Measurements from ENCODE around the gene TAF10.

Gene TAF10

GRCh38 chr11:6635082-6635932 lies 23.3 kb upstream of the TAF10 start:
- peaks cover 63% of the 10 kb centered on the region for H3K36me3 ChIP-seq (ENCODE audit: insufficient read depth, low read length)
- no peak overlapping the region for H3K4me3 ChIP-seq (ENCODE audit: low read length)
- peaks cover 5% of the 10 kb centered on the region for H3K4me1 ChIP-seq (ENCODE audit: insufficient read depth, low read length)
- no peak overlapping the region for H2AFZ ChIP-seq (ENCODE audit: low read depth, low read length)
- H3K27me3 ChIP-seq (ENCODE audit: insufficient read depth, low read length) = no peaks in the 10 kb centered on the region
- no peaks in the 10 kb centered on the region for H3K9me3 ChIP-seq (ENCODE audit: low read length)

GRCh38 chr11:6634534-6634933 lies 22.5 kb upstream of the TAF10 start:
- H3K27me3 ChIP-seq (ENCODE audit: insufficient read depth, low read length) = no peaks in the 10 kb centered on the region
- H3K4me3 ChIP-seq (ENCODE audit: low read length) = no peak overlapping the region
- no peak overlapping the region for H2AFZ ChIP-seq (ENCODE audit: low read depth, low read length)
- H3K4me1 ChIP-seq (ENCODE audit: insufficient read depth, low read length) = peaks cover 5% of the 10 kb centered on the region
- H3K9me3 ChIP-seq (ENCODE audit: low read length) = no peaks in the 10 kb centered on the region
- peaks cover 62% of the 10 kb centered on the region for H3K36me3 ChIP-seq (ENCODE audit: insufficient read depth, low read length)

- Histone ChIP-seq H3K27me3 (ENCODE audit: insufficient read depth, low read length) (no peaks in the 10 kb centered on the region), H3K4me3 (ENCODE audit: low read length) (no peak overlapping the region), H3K36me3 (ENCODE audit: insufficient read depth, low read length) (peaks cover 66% of the 10 kb centered on the region), H3K4me1 (ENCODE audit: insufficient read depth, low read length) (peaks cover 5% of the 10 kb centered on the region), H3K9me3 (ENCODE audit: low read length) (no peaks in the 10 kb centered on the region), H2AFZ (ENCODE audit: low read depth, low read length) (no peak overlapping the region)
Observed at GRCh38 chr11:6633422-6634408, 21.7 kb upstream of the TAF10 start.

- Histone ChIP-seq H3K9me3 (ENCODE audit: low read length) (no peaks in the 10 kb centered on the region), H2AFZ (ENCODE audit: low read depth, low read length) (no peak overlapping the region), H3K36me3 (ENCODE audit: insufficient read depth, low read length) (peaks cover 68% of the 10 kb centered on the region), H3K27me3 (ENCODE audit: insufficient read depth, low read length) (no peaks in the 10 kb centered on the region), H3K4me3 (ENCODE audit: low read length) (no peak overlapping the region), H3K4me1 (ENCODE audit: insufficient read depth, low read length) (peaks cover 5% of the 10 kb centered on the region)
Observed at GRCh38 chr11:6632116-6633073, 20.4 kb upstream of the TAF10 start.

GRCh38 chr11:6631361-6631890 lies 19.4 kb upstream of the TAF10 start:
- H3K4me1 ChIP-seq (ENCODE audit: insufficient read depth, low read length) = peaks cover 5% of the 10 kb centered on the region
- H3K4me3 ChIP-seq (ENCODE audit: low read length) = no peak overlapping the region
- no peak overlapping the region for H2AFZ ChIP-seq (ENCODE audit: low read depth, low read length)
- H3K27me3 ChIP-seq (ENCODE audit: insufficient read depth, low read length) = no peaks in the 10 kb centered on the region
- no peaks in the 10 kb centered on the region for H3K9me3 ChIP-seq (ENCODE audit: low read length)
- peaks cover 77% of the 10 kb centered on the region for H3K36me3 ChIP-seq (ENCODE audit: insufficient read depth, low read length)

GRCh38 chr11:6630632-6631291 lies 18.7 kb upstream of the TAF10 start:
- Histone ChIP-seq H3K4me3 (ENCODE audit: low read length) (no peak overlapping the region), H3K4me1 (ENCODE audit: insufficient read depth, low read length) (peaks cover 3% of the 10 kb centered on the region), H3K36me3 (ENCODE audit: insufficient read depth, low read length) (peaks cover 84% of the 10 kb centered on the region), H2AFZ (ENCODE audit: low read depth, low read length) (no peak overlapping the region), H3K27me3 (ENCODE audit: insufficient read depth, low read length) (no peaks in the 10 kb centered on the region), H3K9me3 (ENCODE audit: low read length) (no peaks in the 10 kb centered on the region)

- Histone ChIP-seq H2AFZ (ENCODE audit: low read depth, low read length) (no peak overlapping the region), H3K9me3 (ENCODE audit: low read length) (no peaks in the 10 kb centered on the region), H3K4me1 (ENCODE audit: insufficient read depth, low read length) (no peaks in the 10 kb centered on the region), H3K4me3 (ENCODE audit: low read length) (no peak overlapping the region), H3K27me3 (ENCODE audit: insufficient read depth, low read length) (no peaks in the 10 kb centered on the region), H3K36me3 (ENCODE audit: insufficient read depth, low read length) (peaks cover 91% of the 10 kb centered on the region)
Observed at GRCh38 chr11:6629892-6630631, 18.0 kb upstream of the TAF10 start.

GRCh38 chr11:6629573-6629891 lies 17.5 kb upstream of the TAF10 start:
- H3K27me3 ChIP-seq (ENCODE audit: insufficient read depth, low read length) = no peaks in the 10 kb centered on the region
- no peak overlapping the region for H2AFZ ChIP-seq (ENCODE audit: low read depth, low read length)
- H3K4me3 ChIP-seq (ENCODE audit: low read length) = no peak overlapping the region
- no peaks in the 10 kb centered on the region for H3K9me3 ChIP-seq (ENCODE audit: low read length)
- H3K4me1 ChIP-seq (ENCODE audit: insufficient read depth, low read length) = no peaks in the 10 kb centered on the region
- peaks cover 95% of the 10 kb centered on the region for H3K36me3 ChIP-seq (ENCODE audit: insufficient read depth, low read length)

- Histone ChIP-seq H3K36me3 (ENCODE audit: insufficient read depth, low read length) (peaks cover 95% of the 10 kb centered on the region), H3K9me3 (ENCODE audit: low read length) (no peaks in the 10 kb centered on the region), H3K27me3 (ENCODE audit: insufficient read depth, low read length) (no peaks in the 10 kb centered on the region), H3K4me3 (ENCODE audit: low read length) (no peak overlapping the region), H3K4me1 (ENCODE audit: insufficient read depth, low read length) (no peaks in the 10 kb centered on the region), H2AFZ (ENCODE audit: low read depth, low read length) (no peak overlapping the region)
Observed at GRCh38 chr11:6628526-6628925, 16.5 kb upstream of the TAF10 start.

- H3K4me3 ChIP-seq (ENCODE audit: low read length) = no peak overlapping the region
- H2AFZ ChIP-seq (ENCODE audit: low read depth, low read length) = no peak overlapping the region
- H3K27me3 ChIP-seq (ENCODE audit: insufficient read depth, low read length) = no peaks in the 10 kb centered on the region
- H3K4me1 ChIP-seq (ENCODE audit: insufficient read depth, low read length) = no peaks in the 10 kb centered on the region
- H3K36me3 ChIP-seq (ENCODE audit: insufficient read depth, low read length) = peaks cover 95% of the 10 kb centered on the region
- no peaks in the 10 kb centered on the region for H3K9me3 ChIP-seq (ENCODE audit: low read length)
Observed at GRCh38 chr11:6627762-6628241, 15.8 kb upstream of the TAF10 start.

GRCh38 chr11:6626971-6627761 lies 15.2 kb upstream of the TAF10 start:
- Histone ChIP-seq H3K27me3 (ENCODE audit: insufficient read depth, low read length) (no peaks in the 10 kb centered on the region), H2AFZ (ENCODE audit: low read depth, low read length) (no peak overlapping the region), H3K4me1 (ENCODE audit: insufficient read depth, low read length) (no peaks in the 10 kb centered on the region)

More at GRCh38 chr11:6626971-6627761, 15.2 kb upstream of the TAF10 start:
- Histone ChIP-seq H3K36me3 (ENCODE audit: insufficient read depth, low read length) (peaks cover 95% of the 10 kb centered on the region), H3K9me3 (ENCODE audit: low read length) (no peaks in the 10 kb centered on the region), H3K4me3 (ENCODE audit: low read length) (no peak overlapping the region)

Data from neuron (in vitro differentiated cells).